NCI-H1436 (cell line): ENCODE measurements around the gene GJD4.

Experiments used
- DNase-seq: peaks from one replicate; lab custom pipeline; 2025; lab: John Stamatoyannopoulos, UW

Gene GJD4

GRCh38 chr10:35657621-35658020 is 52.5 kb downstream of the GJD4 start:
- no peak for DNase-seq
